Trophoblast cell (in vitro differentiated cells and primary cell): ENCODE results near the gene LIMCH1. TPM values are rescaled to one million over a fixed set of nuclear protein-coding genes. Genes with fewer than 3 reads are reported as not detected.
"Not testable (repeated sequence)": the region's sequence is repeated elsewhere in the genome, so short reads cannot be mapped to it uniquely, and the experiment has no call there.

Experiments
- DNase-seq, 2 donors: peaks; one replicate each; pipeline ENCODE4 v3.0.0-alpha.2; 2016
- H2AFZ ChIP-seq: 2 replicates; pipeline ENCODE4 v1.6.1; 2013; ENCODE audit warnings: low read length, moderate library complexity, mild to moderate bottlenecking; ENCODE audit not compliant: insufficient read depth, poor library complexity
- H2AK5ac ChIP-seq: 2 replicates; pipeline ENCODE4 v1.6.1; 2013; ENCODE audit warnings: mild to moderate bottlenecking, low read length
- H2BK120ac ChIP-seq: 2 replicates; pipeline ENCODE4 v1.6.1; 2013; ENCODE audit warnings: low read length, mild to moderate bottlenecking, moderate library complexity; ENCODE audit not compliant: insufficient read depth, poor library complexity
- H2BK12ac ChIP-seq: 2 replicates; pipeline ENCODE4 v1.6.1; 2013; ENCODE audit warnings: mild to moderate bottlenecking, low read length, moderate library complexity
- H2BK5ac ChIP-seq: 2 replicates; pipeline ENCODE4 v1.6.1; 2013; ENCODE audit warnings: low read length, low read depth, moderate library complexity, mild to moderate bottlenecking; ENCODE audit not compliant: poor library complexity
- H3K14ac ChIP-seq: 2 replicates; pipeline ENCODE4 v1.6.1; 2013; ENCODE audit warnings: mild to moderate bottlenecking, low read length
- H3K18ac ChIP-seq: 2 replicates; pipeline ENCODE4 v1.6.1; 2013; ENCODE audit warnings: mild to moderate bottlenecking, low read length
- H3K23ac ChIP-seq: 2 replicates; pipeline ENCODE4 v1.6.1; 2013; ENCODE audit warnings: low read length
- H3K27ac ChIP-seq: 2 replicates; pipeline ENCODE4 v1.5.1; 2013; ENCODE audit warnings: low read depth, mild to moderate bottlenecking, inconsistent platforms, low read length, moderate library complexity
- H3K27me3 ChIP-seq: 2 replicates; pipeline ENCODE4 v1.6.1; 2013; ENCODE audit warnings: inconsistent platforms, mild to moderate bottlenecking, low read length, moderate library complexity; ENCODE audit not compliant: insufficient read depth
- H3K36me3 ChIP-seq, 2 experiments: 1 replicate in 1 of 2; 2 replicates in 1 of 2; pipeline ENCODE4 v1.6.1; 2013; ENCODE audit warnings: low read length in 2 of 2, mild to moderate bottlenecking in 2 of 2, moderate library complexity in 1 of 2; ENCODE audit not compliant: insufficient read depth in 2 of 2, control insufficient read depth in 1 of 2
- H3K4ac ChIP-seq: 2 replicates; pipeline ENCODE4 v1.6.1; 2013; ENCODE audit warnings: low read depth, mild to moderate bottlenecking, low read length, moderate library complexity
- H3K4me1 ChIP-seq, 2 experiments: 1 replicate in 1 of 2; 2 replicates in 1 of 2; pipeline ENCODE4 v1.6.1; 2013; ENCODE audit warnings: low read length in 2 of 2, mild to moderate bottlenecking in 2 of 2, moderate library complexity in 1 of 2; ENCODE audit not compliant: insufficient read depth in 2 of 2, control insufficient read depth in 1 of 2
- H3K4me2 ChIP-seq: 2 replicates; pipeline ENCODE4 v1.6.1; 2013; ENCODE audit warnings: inconsistent platforms, mild to moderate bottlenecking, low read length, moderate library complexity
- H3K4me3 ChIP-seq: 2 replicates; pipeline ENCODE4 v1.5.1; 2013; ENCODE audit warnings: mild to moderate bottlenecking, low read depth, low read length, inconsistent platforms
- H3K79me1 ChIP-seq: one replicate; pipeline ENCODE4 v1.6.1; 2013; ENCODE audit warnings: low read length
- H3K79me2 ChIP-seq: 2 replicates; pipeline ENCODE4 v1.6.1; 2013; ENCODE audit warnings: low read length, mild to moderate bottlenecking; ENCODE audit not compliant: control insufficient read depth, insufficient read depth, poor library complexity
- H3K9ac ChIP-seq: 2 replicates; pipeline ENCODE4 v1.6.1; 2013; ENCODE audit warnings: mild to moderate bottlenecking, low read length
- H3K9me3 ChIP-seq: 2 replicates; pipeline ENCODE4 v1.6.1; 2013; ENCODE audit warnings: low read depth, mild to moderate bottlenecking, control low read depth, inconsistent platforms, low read length; ENCODE audit not compliant: insufficient read depth
- H4K12ac ChIP-seq: 2 replicates; pipeline ENCODE4 v1.6.1; 2013; ENCODE audit warnings: low read depth, mild to moderate bottlenecking, low read length, moderate library complexity
- H4K8ac ChIP-seq: 2 replicates; pipeline ENCODE4 v1.6.1; 2013; ENCODE audit warnings: low read depth, mild to moderate bottlenecking, low read length, moderate library complexity
- H4K91ac ChIP-seq: one replicate; pipeline ENCODE4 v1.6.1; 2013; ENCODE audit warnings: low read depth, mild to moderate bottlenecking, low read length, moderate library complexity
- WGBS: extraction: QIAGEN DNeasy Blood & Tissue Kit; methylation state at CpG from one replicate; pipeline ENCODE4 v1.1.7; 2013; ENCODE audit warnings: missing lambda C conversion rate; ENCODE audit not compliant: insufficient read length, insufficient coverage; ENCODE audit errors: extremely low coverage; 5-methylcytosine and 5-hydroxymethylcytosine counted together
- polyA plus RNA-seq: library from polyadenylated mRNA; stranded (reverse); fragments of 200-250 nt; gene quantifications from 2 replicates; pipeline ENCODE4 v1.2.3, GENCODE V29; 2013

The LIMCH1 gene
- 38.8 and 40.1 TPM in 2 replicates for polyA plus RNA-seq

- peaks cover 15 to 16% of the 10 kb centered on the region in 2 experiments for H3K4me1 ChIP-seq
- H3K14ac ChIP-seq, result peak within 1 kb of the TSS; percentile 29
- H3K4me3 ChIP-seq, result no peak within 1 kb of the TSS
- no peaks in the 10 kb centered on the region for H3K27me3 ChIP-seq
- peak within 1 kb of the TSS; percentile 25 for H3K18ac ChIP-seq
- no peak within 1 kb of the TSS for H2BK120ac ChIP-seq
- peaks cover 2% of the 10 kb centered on the region for H3K79me2 ChIP-seq
- H2BK12ac ChIP-seq, result peak within 1 kb of the TSS; percentile 61
- H3K27ac ChIP-seq, result no peak within 1 kb of the TSS
- H4K12ac ChIP-seq, result no peak within 1 kb of the TSS
- WGBS, result no CpG with 5 or more reads among the region's 9 CpGs
- H4K91ac ChIP-seq, result no peak within 1 kb of the TSS
- H3K9ac ChIP-seq, result no peak within 1 kb of the TSS
- H3K4me2 ChIP-seq, result no peak within 1 kb of the TSS
- peak within 1 kb of the TSS; percentile 69 for H2AFZ ChIP-seq
- H3K79me1 ChIP-seq, result peaks cover under 1% of the 10 kb centered on the region
- no peak within 1 kb of the TSS for H3K4ac ChIP-seq
- H3K36me3 ChIP-seq, result no peaks in the 10 kb centered on the region
- H2AK5ac ChIP-seq, result peak within 1 kb of the TSS; percentile 23
- no peak within 1 kb of the TSS for H4K8ac ChIP-seq
- no peaks in the 10 kb centered on the region for H3K9me3 ChIP-seq
- DNase-seq, result peak; percentile 78 to 82
- H3K23ac ChIP-seq, result no peak within 1 kb of the TSS
- no peak within 1 kb of the TSS for H2BK5ac ChIP-seq
These were observed at the start of gene LIMCH1 for GRCh38 chr4:41538017-41538733. Gene LIMCH1 (plus strand): TSS chr4:41538157. CDS start chr4:41605996, 67,839 bp downstream.

DNA sequence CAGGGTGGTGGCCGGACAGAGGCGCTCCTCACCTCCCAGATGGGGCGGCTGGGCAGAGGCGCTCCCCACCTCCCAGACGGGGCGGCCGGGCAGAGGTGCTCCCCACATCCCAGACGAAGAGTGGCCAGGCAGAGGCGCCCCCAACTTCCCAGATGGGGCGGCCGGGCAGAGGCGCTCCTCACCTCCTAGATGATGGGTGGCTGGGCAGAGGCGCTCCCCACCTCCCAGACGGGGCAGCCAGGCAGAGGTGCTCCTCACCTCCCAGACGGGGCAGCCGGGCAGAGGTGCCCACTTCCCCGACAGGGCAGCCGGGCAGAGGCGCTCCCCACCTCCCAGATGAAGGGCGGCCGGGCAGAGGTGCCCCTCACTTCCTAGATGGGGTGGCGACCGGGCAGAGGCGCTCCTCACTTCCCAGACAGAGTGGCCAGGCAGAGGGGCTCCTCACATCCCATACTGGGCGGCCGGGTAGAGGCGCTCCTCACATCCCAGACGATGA is 46.8 kb upstream of the LIMCH1 start:
- not testable (repeated sequence) for H4K91ac ChIP-seq, H3K23ac ChIP-seq, H3K36me3 ChIP-seq, H3K9ac ChIP-seq, H2BK120ac ChIP-seq, H4K12ac ChIP-seq, H3K4me1 ChIP-seq, H3K79me2 ChIP-seq, H3K4ac ChIP-seq, H4K8ac ChIP-seq, H2AK5ac ChIP-seq, H3K4me2 ChIP-seq, H3K14ac ChIP-seq, H3K79me1 ChIP-seq, H3K27me3 ChIP-seq, H3K18ac ChIP-seq, H2AFZ ChIP-seq, H3K27ac ChIP-seq, H3K4me3 ChIP-seq, H2BK12ac ChIP-seq, H2BK5ac ChIP-seq, H3K9me3 ChIP-seq, DNase-seq
- WGBS, result no CpG with 5 or more reads among the region's 28 CpGs

GRCh38 chr4:41496977-41497376 is 41.0 kb upstream of the LIMCH1 start:
- H2BK5ac ChIP-seq, result no peak overlapping the region
- no peaks in the 10 kb centered on the region for H3K4me1 ChIP-seq
- H4K12ac ChIP-seq, result no peak overlapping the region
- no peak for DNase-seq
- H3K36me3 ChIP-seq, result no peaks in the 10 kb centered on the region
- no peak overlapping the region for H4K91ac ChIP-seq
- H3K23ac ChIP-seq, result no peak overlapping the region
- H3K14ac ChIP-seq, result no peak overlapping the region
- H2AK5ac ChIP-seq, result no peak overlapping the region
- no peak overlapping the region for H3K18ac ChIP-seq
- no peak overlapping the region for H3K9ac ChIP-seq
- H3K4me2 ChIP-seq, result no peak overlapping the region
- H3K4me3 ChIP-seq, result no peak overlapping the region
- H4K8ac ChIP-seq, result no peak overlapping the region
- no peak overlapping the region for H2BK120ac ChIP-seq
- no peaks in the 10 kb centered on the region for H3K79me2 ChIP-seq
- H3K9me3 ChIP-seq, result no peaks in the 10 kb centered on the region
- H3K79me1 ChIP-seq, result no peaks in the 10 kb centered on the region
- no peak overlapping the region for H3K4ac ChIP-seq
- H3K27me3 ChIP-seq, result no peaks in the 10 kb centered on the region
- no peak overlapping the region for H3K27ac ChIP-seq
- H2AFZ ChIP-seq, result no peak overlapping the region
- H2BK12ac ChIP-seq, result no peak overlapping the region

DNA sequence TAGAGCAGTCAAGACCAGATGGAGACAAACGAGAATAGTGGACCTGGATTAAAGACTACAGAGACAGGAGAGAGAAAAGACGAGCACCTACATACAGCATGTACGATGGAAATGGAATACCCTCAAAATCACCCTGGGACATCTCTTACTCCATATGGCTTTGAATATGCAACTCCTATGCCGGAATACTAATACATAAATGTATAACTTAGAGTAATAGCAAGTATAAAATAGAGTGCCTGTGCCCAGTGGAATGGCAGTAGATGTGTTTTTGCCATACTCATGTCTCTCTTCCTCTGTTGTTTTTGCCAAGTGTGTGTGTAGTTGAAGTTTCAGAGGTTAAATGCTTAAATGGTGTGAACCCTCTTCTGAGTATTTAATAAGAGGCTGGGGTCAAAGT is 39.8 kb upstream of the LIMCH1 start:
- no peak overlapping the region for H4K91ac ChIP-seq
- H2BK12ac ChIP-seq, result no peak overlapping the region
- WGBS, result no CpG with 5 or more reads among the region's 4 CpGs
- H3K36me3 ChIP-seq, result no peaks in the 10 kb centered on the region
- H4K12ac ChIP-seq, result no peak overlapping the region
- no peak overlapping the region for H3K14ac ChIP-seq
- no peak overlapping the region for H3K4ac ChIP-seq
- DNase-seq, result no peak
- no peak overlapping the region for H3K9ac ChIP-seq
- no peak overlapping the region for H2AK5ac ChIP-seq
- no peak overlapping the region for H2BK5ac ChIP-seq
- H3K23ac ChIP-seq, result no peak overlapping the region
- no peak overlapping the region for H2BK120ac ChIP-seq
- H3K4me2 ChIP-seq, result no peak overlapping the region
- no peak overlapping the region for H3K27ac ChIP-seq
- no peaks in the 10 kb centered on the region for H3K79me2 ChIP-seq
- no peaks in the 10 kb centered on the region for H3K4me1 ChIP-seq
- H3K9me3 ChIP-seq, result no peaks in the 10 kb centered on the region
- H3K4me3 ChIP-seq, result no peak overlapping the region
- no peak overlapping the region for H4K8ac ChIP-seq
- H3K27me3 ChIP-seq, result no peaks in the 10 kb centered on the region
- no peaks in the 10 kb centered on the region for H3K79me1 ChIP-seq
- H2AFZ ChIP-seq, result no peak overlapping the region
- no peak overlapping the region for H3K18ac ChIP-seq
